GM19351 (cell line): ENCODE results near the gene HPCAL1.

ENCODE experiments used
- ATAC-seq: cut with Tn5 transposase; IDR thresholded peaks from one replicate; pipeline ENCODE4 v1.9.1; 2021; ENCODE audit warnings: mild to moderate bottlenecking, moderate library complexity; ENCODE audit not compliant: unreplicated experiment

Gene HPCAL1

DNA sequence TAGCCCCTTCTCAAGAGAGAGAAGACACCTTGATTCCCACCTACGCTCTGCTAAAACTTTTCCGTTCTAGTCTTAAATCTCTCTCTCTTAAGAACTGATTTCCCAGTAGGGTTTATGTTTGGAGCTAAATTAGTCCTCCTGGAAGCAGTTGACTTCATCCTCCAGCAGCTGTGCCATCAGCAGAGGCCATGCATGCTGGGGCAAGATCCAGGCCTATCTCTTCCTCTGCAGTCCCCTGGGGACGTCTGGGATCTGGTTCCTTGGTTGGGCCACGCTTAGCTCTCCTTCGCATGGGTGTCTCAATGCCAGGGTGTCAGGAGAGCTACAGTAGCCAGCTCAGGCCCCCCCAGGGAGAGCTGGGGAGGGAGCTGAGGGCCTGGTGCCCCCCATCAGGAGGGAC lies 49.7 kb downstream of the HPCAL1 start:
- no peak for ATAC-seq

DNA sequence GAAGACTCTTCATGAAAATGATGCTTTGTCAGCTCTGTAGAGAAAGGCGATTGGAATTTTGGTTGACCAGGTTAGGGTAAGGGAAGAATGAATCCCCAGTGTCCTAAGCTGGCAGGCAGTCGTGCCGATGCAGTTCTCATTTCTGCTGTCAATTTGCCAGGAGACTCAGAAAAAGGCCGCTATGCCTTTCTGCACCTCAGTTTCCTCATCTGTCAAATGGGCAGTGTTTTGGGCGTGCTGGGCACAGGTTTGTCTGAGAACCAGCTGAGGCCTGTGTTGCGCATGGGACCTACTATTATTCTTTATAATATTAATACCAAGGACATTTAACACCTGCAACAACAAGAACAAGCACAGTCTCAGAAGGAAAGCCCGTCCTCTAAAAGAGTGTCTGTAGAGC lies 50.3 kb downstream of the HPCAL1 start:
- ATAC-seq, result no peak

DNA sequence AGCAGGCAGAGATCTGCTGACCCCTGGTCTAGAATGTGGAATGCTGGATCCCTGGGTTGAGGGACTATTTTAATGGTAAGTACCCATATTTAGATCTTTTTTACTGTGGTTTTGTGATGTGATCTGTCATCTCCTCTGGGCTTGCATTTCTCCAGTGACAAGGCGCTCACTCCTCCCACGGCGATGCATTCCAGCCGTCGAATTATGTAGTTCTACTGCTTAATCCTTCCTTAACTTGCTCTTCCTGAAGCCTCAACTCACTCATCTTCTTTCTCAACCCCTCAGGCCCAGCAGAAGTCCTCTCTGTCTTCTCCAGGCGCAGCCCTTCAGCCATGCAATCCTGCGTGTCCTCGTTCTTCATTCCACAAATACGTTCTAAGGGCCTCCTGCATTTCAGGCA lies 51.2 kb downstream of the HPCAL1 start:
- no peak for ATAC-seq

- no peak for ATAC-seq
Measured at GRCh38 chr2:10354399-10354798, 51.7 kb downstream of the HPCAL1 start.

GRCh38 chr2:10355471-10356438 lies 53.1 kb downstream of the HPCAL1 start:
- no peak for ATAC-seq

- ATAC-seq, result no peak
Measured at GRCh38 chr2:10356439-10356811, 53.7 kb downstream of the HPCAL1 start.

GRCh38 chr2:10357193-10358169 lies 54.8 kb downstream of the HPCAL1 start:
- no peak for ATAC-seq

DNA sequence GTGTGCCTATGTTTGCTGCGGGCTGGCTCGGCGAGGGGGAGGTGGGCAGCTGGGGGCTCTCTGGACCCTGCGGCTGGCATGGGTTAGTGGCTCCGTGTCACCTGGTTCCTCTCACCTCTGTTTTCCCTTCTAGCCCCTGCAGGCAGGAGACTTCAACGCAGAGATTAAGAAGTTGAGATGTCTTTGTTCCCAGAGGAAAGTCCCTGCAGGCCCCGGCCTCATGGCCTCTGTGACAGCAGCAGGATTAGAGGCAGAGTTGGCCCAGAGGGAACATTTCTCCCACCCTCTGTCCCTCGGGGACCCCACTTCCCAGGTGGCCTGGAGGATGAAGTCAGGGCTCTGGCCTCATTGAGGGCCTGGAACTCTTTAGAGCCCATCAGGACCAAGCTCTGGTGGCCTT lies 56.5 kb downstream of the HPCAL1 start:
- ATAC-seq, result no peak

- ATAC-seq, result no peak
Measured at GRCh38 chr2:10359731-10360329, 57.1 kb downstream of the HPCAL1 start.

DNA sequence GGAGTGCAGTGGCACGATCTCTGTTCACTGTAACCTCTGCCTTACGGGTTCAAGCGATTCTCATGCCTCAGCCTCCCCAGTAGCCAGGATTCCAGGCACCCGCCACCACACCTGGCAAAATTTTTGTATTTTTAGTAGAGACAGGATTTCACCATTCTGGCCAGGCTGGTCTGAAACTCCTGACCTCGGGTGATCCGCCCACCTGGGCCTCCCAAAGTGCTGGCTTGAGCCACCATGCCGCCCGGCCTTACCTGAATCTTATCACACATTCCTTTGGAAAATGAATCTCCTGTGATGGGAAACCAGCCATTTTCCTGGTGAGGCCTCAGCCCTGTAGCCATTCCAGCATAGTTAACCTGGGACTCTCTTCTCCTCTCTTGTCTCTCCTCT lies 57.8 kb downstream of the HPCAL1 start:
- ATAC-seq, result no peak

GRCh38 chr2:10360850-10361588 lies 58.3 kb downstream of the HPCAL1 start:
- no peak for ATAC-seq

DNA sequence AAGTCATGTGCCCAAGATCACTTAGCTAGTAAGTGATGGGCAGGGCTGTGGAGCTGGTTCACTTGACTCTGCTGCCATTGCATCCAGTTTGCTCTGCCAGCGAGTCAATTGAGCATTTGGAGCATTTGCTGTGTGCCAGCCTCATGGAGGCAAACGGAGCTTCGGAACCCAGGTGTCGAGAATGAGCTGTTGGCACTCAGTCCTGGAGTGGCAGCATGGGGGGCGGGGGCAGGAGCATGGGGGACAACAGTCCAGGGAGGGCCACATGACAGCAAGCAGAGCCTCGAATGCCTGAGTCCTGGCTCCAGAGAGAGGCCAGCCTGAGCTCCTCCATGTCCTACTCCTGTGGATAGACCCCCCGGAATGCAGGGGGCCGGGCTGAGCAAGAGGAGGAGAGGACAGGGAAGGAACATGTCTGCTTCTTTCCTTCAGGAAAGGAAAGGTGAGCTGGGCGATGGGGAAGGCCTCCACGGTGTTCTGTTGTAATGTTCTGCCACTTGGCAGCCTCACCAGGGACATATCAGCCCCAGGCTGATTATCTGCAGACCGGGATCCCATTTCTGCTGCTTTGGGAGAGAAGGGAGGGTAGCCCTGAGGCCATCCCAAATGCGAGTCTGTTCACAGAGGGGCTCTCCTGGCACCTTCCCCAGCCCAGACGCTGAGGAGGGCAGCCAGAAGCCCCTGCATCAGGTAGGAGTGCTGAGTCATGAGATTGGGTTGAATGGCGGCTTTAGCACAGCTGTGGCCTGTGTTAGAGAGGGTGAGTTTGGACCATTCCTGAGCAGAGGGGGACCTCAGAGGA lies 59.6 kb downstream of the HPCAL1 start:
- ATAC-seq, result no peak

DNA sequence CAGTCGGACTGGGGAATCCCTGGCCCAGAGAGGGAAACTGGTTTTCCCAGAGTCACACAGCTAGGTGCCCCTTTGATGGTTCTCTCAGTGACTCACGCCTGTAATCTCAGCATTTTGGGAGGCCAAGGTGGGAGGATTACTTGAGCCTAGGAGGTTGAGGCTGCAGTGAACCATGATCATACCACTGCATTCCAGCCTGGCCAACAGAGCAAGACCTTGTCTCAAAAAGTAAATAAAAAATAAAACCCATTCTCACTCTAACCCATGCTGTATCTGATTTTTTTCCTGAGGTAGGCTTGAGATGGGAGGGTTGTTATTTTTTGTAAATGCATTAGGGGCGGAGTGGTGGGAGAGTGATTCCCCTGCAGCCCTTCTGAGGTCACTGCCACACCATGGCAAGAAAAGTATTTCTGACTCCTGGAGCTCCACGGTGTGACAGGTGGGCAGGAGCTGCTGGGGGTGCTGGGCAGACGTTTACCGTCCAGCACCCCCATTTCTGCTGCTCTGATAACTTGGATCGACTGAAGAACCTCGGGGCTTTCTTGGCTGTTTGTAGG lies 60.3 kb downstream of the HPCAL1 start:
- ATAC-seq, result no peak

- no peak for ATAC-seq
Measured at GRCh38 chr2:10363861-10364610, 61.3 kb downstream of the HPCAL1 start.

DNA sequence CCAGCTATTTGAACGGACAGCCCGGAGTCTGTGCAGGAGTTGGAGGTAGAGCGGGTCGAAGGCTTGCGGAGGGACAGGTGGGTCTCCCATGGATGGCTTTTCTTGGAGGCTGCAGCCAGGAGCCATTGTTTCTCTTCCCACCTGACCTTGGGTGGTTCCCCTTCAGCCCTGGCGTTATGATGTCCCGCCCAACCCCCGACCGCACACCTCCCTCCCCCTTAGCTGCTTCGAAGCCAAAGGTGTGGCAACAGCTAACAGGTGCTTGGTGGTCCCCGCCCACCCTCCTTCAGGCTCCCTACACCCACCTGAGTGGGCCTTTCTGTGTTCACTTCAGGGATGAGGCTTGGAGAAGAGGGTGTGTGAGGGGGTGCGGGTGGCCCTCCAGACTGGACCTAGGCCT lies 62.7 kb downstream of the HPCAL1 start:
- no peak for ATAC-seq

GRCh38 chr2:10366601-10367270 lies 64.0 kb downstream of the HPCAL1 start:
- ATAC-seq, result no peak

DNA sequence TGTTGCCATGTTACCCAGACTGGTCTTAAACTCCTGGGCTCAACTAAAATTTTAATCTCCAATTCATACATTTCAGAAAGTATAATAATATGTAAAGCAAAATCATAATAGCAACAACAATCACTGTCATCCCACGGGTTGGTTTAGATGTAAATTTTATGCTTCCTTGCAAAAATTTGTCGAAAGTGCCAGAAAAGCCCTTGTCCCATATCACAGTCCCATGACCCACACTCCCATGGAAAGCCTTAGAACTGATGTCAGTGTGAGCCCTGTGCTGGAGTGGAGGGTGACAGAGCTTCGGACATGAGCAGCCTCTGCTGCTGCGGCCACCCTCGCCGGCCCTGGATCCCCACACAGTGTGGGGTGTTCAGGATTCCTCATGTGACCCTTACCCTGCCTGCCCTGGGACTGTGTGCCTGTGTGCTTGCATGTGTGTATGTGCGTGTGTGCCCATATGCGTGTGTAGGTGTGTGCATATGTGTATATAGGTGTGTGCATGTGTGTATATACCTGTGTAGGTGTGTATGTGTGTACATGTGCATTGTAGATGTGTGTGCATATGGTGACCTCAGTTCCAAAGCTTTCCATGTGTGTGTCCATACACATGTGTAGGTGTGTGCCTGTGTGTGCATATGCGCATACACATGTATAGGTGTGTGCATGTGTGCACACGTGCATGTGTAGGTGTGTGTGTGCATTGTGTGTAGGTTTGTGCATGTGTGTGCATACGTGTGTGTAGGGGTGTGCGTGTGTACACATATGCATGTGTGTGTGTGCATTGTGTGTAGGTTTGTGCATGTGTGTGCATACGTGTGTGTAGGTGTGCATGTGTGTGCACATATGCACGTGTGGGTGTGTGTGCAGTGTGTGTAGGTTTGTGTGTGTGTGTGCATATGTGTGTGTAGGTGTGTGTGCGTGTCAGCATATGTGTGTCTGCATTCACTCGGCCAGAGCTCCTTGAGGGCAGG lies 65.1 kb downstream of the HPCAL1 start:
- no peak for ATAC-seq
